Left colon (tissue), 2 donors: ENCODE results near the gene TM4SF4. TPM values are rescaled to one million over a fixed set of nuclear protein-coding genes. Genes with fewer than 3 reads are reported as not detected.

Experiments used
- ATAC-seq: fragments of 200-7000 bp; cut with Tn5 transposase; one replicate; pipeline ENCODE4 v1.9.1; 2020; ENCODE audit warnings: mild to moderate bottlenecking, moderate library complexity
- DNase-seq, 2 donors: peaks; one replicate each; pipeline ENCODE4 v3.0.0-alpha.2; 2020
- intact Hi-C, 2 donors: fragments of 100-400 bp; cut with DNase I in 1 of 2; cut with micrococcal nuclease in 1 of 2; formaldehyde crosslinking; loops; one replicate each; pipeline versions ENCODE4 v1.11.2 to v1.14.0; 2022; cut with DNase I, micrococcal nuclease
- total RNA-seq, 2 donors: library from RNA; stranded (reverse); fragmentation: NEBNext Ultra II Directional; extraction: Animal tissue kit (Norgen Biotek cat#: 25700); gene quantifications; one replicate each; pipeline ENCODE4 v1.2.1, GENCODE V29; 2021
- donor health status: DM: no; HTN: no; CAD: no.
- donor health status: DM: yes; HTN: yes; CAD: no.

The TM4SF4 gene
- total RNA-seq, 2 donors from 2014 or later, result 0.70 TPM; not detected in 1

DNA sequence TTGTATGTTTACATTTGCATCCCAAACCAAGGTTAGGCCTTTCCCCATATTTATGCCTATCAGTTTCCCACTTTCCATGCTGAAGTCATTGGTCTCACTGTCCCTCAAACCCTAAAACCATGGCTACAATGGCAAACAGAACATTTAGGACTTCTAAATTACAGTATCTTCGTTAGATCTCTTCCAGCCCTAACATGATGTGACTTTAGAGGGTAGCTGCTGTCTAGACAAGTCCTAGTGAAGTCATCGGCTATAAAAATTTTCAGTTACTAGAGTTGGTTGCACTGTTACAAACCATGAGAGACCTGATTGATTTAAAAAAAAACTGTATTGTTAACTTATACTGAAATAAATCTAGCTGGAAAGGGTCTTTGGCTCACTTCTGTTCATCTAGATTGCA is 54.6 kb downstream of the TM4SF4 start:
- ATAC-seq, result no peak
- DNase-seq, result no peak
- intact Hi-C loops, result no loop called here

DNA sequence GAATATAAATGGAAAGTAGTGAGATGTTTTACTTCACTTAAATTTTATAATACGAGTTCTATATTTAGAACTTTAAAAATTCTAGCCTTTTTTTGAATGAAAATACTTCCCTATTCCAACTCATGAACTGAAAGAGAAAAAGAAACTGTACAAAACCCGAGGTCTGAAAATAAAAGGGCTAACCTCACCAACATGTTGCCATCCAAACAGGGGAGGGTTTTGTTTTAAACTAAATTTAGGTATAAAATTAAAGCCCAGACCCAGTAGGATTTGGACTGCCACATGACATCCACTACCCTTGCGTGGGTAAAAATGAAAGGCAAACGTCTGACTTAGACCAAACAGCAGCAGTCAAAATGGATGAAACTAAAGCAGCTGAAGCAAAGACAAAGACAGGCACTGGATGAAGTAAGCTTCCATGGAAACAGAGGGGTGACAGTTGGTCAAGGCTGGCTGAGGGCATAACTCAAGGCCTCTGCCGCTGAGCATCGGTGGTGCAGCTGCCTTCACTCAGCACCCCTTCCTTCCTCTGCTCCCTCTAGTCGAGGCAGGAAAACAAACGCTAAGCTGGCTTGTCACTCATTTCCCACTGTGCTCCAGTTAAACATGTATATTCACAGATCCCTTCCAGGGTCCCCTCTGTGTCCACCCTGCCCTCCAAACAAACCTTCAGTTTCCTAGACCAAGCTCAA is 58.1 kb downstream of the TM4SF4 start:
- ATAC-seq (no peak), DNase-seq (no peak)
- intact Hi-C loops, result loop anchor here in 1 of 2 donors (5.0 kb wide), 1 partner anchor 125 kb away; the partner anchor contains the start of gene WWTR1

DNA sequence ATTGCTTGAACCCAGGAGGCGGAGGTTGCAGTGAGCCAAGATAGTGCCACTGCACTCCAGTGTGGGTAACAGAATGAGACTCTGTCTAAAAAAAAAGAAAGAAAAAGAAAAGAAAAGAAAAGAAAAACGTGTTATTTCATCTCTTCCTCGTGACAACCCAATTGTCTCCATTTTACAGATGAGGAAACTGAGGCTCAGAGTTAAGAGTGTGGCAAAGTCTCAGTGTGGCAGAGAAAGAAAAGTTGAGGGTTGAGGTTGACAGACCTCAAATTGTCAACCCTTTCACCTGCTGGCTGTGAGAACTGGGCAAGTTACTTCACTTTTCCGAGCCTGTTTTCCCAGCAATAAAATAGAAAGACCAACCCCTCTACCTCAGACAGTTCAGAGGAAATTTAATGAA is 59.6 kb downstream of the TM4SF4 start:
- DNase-seq (no peak), ATAC-seq (no peak)
- intact Hi-C loops, result loop anchor here in 1 of 2 donors (5.0 kb wide), 1 partner anchor 123 kb away; the partner anchor contains the start of gene WWTR1

DNA sequence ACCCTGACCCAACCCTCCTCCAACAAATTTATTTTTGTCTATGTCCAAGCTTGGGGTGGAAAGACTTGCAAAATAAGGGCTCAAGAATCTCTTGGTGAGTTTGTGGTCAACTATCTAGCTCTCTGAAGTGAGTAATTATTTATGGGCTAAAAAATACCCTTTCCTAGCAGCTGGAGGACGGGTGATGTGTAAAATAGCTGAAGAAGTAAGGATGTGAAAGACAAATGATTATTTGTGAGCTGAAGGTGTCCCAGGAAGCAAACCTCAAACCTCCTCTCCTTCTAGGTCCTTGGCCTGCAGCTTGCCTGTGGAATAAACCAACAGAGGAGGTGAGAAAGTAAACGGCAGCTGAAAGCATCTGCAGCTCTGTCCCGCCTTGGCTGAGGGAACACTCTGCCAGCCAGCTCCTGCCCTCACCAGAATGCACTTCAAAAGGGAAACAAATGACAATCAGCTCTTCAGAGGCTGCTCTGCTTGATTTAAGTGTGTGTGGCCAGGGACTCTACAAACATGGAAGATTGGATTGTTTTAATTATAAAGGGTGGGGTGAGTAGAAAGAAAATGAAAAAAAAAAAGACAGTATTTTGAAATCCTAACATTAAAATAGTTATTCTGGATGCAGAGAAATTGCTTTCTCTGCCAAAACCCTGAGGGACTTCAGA is 60.3 kb downstream of the TM4SF4 start:
- DNase-seq (no peak), ATAC-seq (no peak)
- intact Hi-C loops, result loop anchor here in 1 of 2 donors (5.0 kb wide), 1 partner anchor 122 kb away; the partner anchor contains the start of gene WWTR1

DNA sequence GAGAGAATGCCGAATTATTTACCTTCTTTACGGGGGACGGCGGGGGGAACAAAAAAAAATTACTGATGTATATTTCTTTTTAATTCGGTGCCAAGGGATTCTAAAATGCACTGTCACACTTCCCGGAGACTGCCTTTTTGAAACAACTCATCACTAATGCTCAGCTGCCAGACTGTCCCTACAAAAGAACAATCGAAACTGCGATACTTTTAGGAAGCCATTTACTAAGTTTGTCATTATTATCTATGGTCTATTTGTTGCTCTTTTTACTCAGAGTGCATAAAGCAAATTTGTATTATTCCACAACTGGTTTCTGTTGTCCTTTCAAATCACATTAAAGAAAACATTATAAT is 60.8 kb downstream of the TM4SF4 start:
- DNase-seq (no peak), ATAC-seq (no peak)
- intact Hi-C loops, result no loop called here

DNA sequence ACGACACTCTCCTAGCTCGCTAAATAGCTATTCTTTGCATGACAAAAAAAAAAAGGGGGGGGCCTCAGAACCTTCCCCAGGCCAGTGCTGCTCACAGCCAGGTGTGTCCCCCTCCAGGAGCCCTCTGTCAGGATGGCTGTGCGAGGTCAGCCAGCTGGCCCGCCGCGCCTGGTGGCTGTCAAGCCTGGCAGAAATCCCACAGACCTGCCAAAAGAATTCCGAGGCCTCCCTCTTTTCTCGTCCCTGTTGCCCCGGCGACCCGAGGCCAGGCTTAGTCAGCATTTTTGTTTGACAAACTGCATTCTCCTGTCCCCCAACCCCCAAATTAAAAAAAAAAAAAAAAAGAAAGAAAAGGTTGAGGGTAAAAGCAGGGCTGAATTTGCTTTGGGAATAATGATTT is 61.9 kb downstream of the TM4SF4 start:
- ATAC-seq (no peak), DNase-seq (peak in 1 of 2 donors; percentile 15)
- intact Hi-C loops, result no loop called here

DNA sequence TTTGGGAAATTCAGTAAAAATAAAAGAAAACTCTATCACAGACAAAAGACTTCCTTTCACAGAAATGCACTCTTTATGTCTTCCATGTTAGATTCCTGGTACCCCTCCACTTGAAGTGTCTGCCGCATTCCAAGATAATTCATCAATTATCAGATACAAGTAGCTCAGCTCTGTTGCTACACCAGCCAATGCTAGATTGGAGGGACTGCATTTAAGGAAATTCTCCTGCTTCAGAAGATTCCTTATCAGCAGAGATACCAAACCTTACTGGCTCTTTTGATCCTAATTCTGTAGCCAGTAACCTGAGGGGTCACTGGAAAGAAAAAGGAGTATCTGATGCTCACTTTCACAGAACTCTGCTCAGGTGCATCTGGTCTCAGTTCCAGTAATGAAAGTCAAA is 63.9 kb downstream of the TM4SF4 start:
- intact Hi-C loops, result no loop called here

DNA sequence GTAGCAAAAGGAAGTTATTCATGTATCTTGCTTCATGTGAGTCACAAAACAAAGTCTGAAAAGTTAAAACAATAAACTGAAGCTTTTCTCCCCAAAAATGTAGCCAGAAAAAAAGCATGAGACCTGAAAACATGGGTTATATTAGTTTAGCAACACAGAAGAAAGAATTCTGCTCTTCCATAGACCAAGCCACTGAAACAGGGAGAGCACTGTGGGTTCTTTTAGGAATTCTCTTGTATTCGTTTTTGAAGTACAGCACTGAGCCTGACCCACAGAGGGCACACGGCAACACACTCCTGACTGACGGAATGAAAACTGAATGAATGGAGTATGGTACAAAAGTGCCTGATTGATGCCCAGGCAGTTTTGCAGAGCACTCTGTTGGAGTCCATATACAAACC is 66.6 kb downstream of the TM4SF4 start:
- intact Hi-C loops, result no loop called here
- DNase-seq (no peak), ATAC-seq (no peak)

More for the DNA sequence above, 63.9 kb downstream of the TM4SF4 start:
- DNase-seq (no peak), ATAC-seq (no peak)

DNA sequence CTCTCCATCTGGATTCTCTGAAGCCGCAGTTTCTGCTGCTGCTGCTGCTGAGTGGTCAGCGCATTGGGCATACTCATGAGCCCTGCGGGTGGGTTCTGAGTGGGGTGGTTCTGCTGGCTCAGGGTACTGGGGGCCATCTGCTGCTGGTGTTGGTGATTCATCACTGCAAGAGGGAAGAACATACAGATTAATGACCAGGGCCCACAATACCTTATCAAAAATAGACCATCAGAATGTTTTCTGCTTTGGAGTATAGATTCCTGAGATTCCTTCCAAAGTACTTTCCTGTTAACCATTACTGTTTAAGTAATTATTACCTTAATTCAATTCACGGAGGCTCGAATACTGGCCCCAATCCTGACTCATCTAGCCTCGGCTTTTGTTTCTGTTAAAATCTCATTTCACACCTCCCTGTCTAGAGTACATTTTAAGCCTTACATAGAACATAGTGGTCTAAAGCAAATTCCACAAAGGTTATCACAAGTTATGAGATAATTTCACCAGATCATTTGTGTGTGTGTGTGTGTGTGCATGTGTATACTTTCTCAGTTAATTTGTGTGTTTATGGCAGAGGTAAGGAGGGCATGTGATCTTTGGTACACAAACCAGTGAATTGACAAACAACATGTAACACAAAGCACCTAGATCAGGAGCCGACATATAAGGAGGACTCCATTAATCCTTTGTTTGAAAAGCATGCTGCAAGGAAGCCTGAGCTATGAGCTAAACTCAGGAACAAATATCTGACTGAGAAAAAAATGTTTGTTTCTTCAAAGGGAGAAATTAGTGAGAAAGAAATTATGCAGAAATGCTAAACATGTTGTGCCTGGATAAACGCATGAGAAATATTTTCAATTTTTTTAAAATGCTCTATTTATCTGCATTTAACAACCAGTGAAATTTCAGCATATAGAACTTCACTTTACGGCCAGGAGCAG is 68.1 kb downstream of the TM4SF4 start:
- ATAC-seq (no peak), DNase-seq (no peak)
- intact Hi-C loops, result no loop called here

DNA sequence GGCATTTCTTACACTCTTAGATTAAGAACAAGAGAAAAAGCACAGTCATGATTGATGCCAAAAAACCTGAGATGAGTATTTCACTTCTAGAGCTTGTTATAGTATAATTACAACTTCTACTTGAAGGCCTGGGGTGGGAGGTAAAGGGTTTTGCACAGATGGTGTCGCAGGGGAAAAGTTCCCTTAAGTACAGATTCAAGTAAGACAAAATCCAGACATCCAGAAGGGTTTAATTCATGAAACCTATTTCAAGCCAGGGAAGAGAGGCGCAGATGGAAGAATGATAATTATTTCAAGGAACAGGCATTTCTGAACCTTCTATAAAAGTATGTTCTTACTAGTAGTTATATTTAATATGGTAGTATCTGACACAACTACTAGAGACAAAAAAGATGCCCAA is 70.6 kb downstream of the TM4SF4 start:
- no peak for ATAC-seq
- intact Hi-C loops, result no loop called here
- DNase-seq, result no peak

DNA sequence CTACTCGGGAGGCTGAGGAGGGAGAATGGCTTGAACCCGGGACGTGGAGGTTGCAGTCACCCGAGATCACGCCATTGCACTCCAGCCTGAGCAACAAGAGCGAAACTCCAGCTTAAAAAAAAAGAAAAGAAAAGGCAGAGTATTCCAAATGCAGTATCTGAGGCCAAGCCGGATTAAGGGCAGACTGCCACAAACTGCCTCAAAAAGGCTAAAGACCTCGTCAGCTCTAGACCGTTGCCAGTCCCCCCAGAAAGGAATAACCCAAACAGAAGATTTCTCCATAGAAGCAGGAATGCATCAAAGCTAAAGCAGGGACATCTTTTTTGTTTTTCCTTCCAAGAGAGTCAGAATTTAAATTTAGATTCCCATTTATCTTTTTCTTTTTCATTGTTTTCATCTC is 72.9 kb downstream of the TM4SF4 start:
- ATAC-seq (no peak), DNase-seq (peak; percentile 34 to 48)
- intact Hi-C loops, result no loop called here

DNA sequence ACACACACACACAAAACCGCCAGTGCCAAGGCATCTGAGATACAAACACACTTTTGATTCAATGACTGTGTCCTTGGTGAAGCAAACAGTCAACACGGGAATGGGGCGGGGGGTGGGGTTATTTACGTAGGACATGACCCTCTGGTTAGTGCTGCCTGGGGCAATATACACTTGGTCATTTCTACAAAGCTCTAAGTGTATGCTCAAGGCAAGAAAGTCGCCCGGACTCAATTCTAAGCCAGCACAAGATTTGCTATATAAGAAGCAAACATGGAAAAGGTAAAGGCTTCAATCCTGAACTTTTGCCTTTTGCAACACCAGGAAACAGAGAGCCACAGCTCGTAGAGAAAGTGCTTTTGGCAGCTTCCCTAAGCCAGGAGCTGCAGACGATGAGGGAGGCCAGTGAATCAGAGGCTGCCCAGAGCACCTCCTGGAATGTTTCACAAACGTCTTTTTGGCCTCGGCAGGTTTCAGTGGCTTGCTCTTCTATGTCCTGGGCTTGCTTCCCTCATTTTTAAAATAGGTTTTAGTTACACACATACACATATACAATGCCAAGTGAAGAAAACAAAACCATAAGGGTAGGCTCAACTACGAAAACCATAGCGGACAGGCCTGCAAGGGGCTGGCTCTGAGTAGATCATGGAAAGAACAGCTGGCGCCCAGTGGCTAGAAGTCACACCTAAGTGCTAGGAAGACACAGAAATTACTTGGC is 73.6 kb downstream of the TM4SF4 start:
- DNase-seq, result peak in 1 of 2 donors; percentile 65
- intact Hi-C loops, result no loop called here
- peak; percentile 54 for ATAC-seq

DNA sequence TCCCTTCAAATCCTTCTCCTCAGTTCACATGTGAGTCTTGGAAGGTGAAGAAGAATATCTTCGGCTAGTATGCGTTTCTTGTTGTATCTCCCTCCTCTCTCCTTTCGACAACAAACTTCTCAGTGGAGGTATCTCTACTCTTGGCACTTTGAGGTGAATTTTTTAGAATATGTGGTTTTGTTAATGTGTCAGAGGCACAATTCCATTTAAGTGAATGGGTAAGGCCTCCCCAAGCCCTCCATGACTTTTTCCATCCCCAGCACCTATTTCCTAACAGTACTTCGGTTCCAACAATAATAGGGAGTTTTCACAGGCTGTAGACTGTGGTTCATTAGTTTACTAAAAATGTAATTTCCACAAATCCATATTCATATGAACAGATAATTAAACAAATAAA is 74.2 kb downstream of the TM4SF4 start:
- intact Hi-C loops, result no loop called here
- ATAC-seq (no peak), DNase-seq (no peak)

DNA sequence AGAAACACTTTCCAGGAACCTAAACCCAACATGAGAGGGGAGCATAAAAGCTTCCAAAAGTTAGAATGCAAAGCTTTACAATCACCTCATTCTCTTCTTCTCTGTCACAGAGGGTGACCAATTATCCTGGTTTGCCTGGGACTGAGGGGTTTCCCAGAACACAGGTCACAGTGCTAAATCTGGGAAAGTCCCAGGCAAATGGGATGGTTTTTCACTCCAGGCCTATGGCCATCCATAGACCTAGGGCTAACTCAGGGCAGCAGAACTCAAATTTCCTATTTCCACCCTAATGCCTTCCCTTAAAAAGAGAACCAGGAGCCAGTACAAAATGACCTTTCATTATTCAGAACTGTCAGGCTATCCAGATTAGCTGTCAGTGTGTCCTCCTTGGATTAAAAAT is 77.0 kb downstream of the TM4SF4 start:
- DNase-seq, result no peak
- intact Hi-C loops, result no loop called here
- ATAC-seq, result no peak

DNA sequence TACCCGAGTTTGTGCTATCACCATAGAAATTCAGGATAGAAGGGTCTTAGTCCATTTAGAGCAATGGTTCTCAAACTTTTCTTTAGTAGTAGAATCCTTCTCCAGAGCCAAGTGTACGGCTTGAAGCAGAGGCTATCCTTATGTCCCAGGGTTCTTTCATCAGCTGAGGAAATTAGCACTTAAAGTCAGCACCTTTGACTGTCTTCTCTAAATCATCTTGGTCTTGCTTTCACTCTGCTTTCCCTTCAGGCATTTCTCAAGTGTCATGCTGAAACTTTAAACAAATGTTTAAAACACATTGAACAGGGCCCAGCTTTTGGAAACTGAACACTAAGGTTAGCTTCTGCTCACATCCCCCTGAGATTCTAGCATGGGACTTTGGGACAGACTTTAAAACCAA is 78.2 kb downstream of the TM4SF4 start:
- DNase-seq, result no peak
- intact Hi-C loops, result no loop called here
- no peak for ATAC-seq
